H1 (cell line): Measurements from ENCODE around the gene GPX4. TPM values are rescaled to one million over a fixed set of nuclear protein-coding genes. Genes with fewer than 3 reads are reported as not detected.

ENCODE experiments used
- CTCF ChIA-PET: fragments of 300-600 bp; sonication (Branson Sonifier 250); formaldehyde crosslinking; loops from one replicate; lab custom pipeline; 2021; ENCODE audit not compliant: partially characterized antibody; lab: Charles Lee
- POLR2A ChIA-PET: fragments of 300-600 bp; sonication (Branson Sonifier 250); formaldehyde crosslinking; loops from one replicate; lab custom pipeline; 2021; ENCODE audit warnings: inconsistent platforms; ENCODE audit not compliant: partially characterized antibody; lab: Charles Lee
- DNase-seq, 2 experiments: peaks; one replicate each; pipeline versions ENCODE4 v3.0.0 to v3.0.0-alpha.2; 2010 to 2022; ENCODE audit warnings: low spot score in 2 of 2, low read depth in 1 of 2, mixed read lengths in 1 of 2
- FAIRE-seq: peaks from 2 replicates; lab custom pipeline; 2011; peaks lifted over from hg19 to GRCh38; lab: Jason Lieb, UNC
- H2AFZ ChIP-seq: 2 replicates; pipeline ENCODE4 v1.8.1; 2012; ENCODE audit warnings: low read length, inconsistent platforms
- H2AK5ac ChIP-seq: 2 replicates; pipeline ENCODE4 v1.6.1; 2013; ENCODE audit warnings: low read depth, low read length
- H2BK120ac ChIP-seq: replicated peaks from 2 replicates; pipeline ENCODE3; 2013; ENCODE audit warnings: low read depth, low read length, inconsistent platforms
- H2BK12ac ChIP-seq: 2 replicates; pipeline ENCODE4 v1.6.1; 2013; ENCODE audit warnings: low read depth, low read length
- H2BK15ac ChIP-seq: 2 replicates; pipeline ENCODE4 v1.6.1; 2013; ENCODE audit warnings: low read length
- H2BK20ac ChIP-seq: 2 replicates; pipeline ENCODE4 v1.6.1; 2013; ENCODE audit warnings: low read length
- H2BK5ac ChIP-seq: 2 replicates; pipeline ENCODE4 v1.6.1; 2013; ENCODE audit warnings: low read depth, low read length
- H3K14ac ChIP-seq: 2 replicates; pipeline ENCODE4 v1.6.1; 2013; ENCODE audit warnings: inconsistent platforms; ENCODE audit not compliant: insufficient read length
- H3K18ac ChIP-seq: 2 replicates; pipeline ENCODE4 v1.6.1; 2013; ENCODE audit warnings: low read length; ENCODE audit errors: extremely low read depth
- H3K23ac ChIP-seq: 2 replicates; pipeline ENCODE4 v1.6.1; 2013; ENCODE audit warnings: inconsistent platforms; ENCODE audit not compliant: insufficient read length
- H3K23me2 ChIP-seq: 2 replicates; pipeline ENCODE4 v1.6.1; 2013; ENCODE audit warnings: low read depth, low read length
- H3K27ac ChIP-seq: 2 replicates; pipeline ENCODE4 v1.6.1; 2011; ENCODE audit warnings: low read depth, low read length, inconsistent platforms
- H3K27me3 ChIP-seq, 4 experiments: replicated peaks in 1 of 4; 1 replicate in 1 of 4; 2 replicates in 3 of 4; pipeline versions ENCODE4 v1.6.1 to v1.8.1; 2011 to 2013; ENCODE audit warnings: low read length in 3 of 4, mild to moderate bottlenecking in 3 of 4, inconsistent platforms in 2 of 4, mixed read lengths in 2 of 4, moderate library complexity in 1 of 4; ENCODE audit not compliant: control insufficient read depth in 3 of 4, insufficient read depth in 3 of 4; ENCODE audit errors: extremely low read depth in 1 of 4
- H3K36me3 ChIP-seq, 4 experiments: 2 replicates each; pipeline versions ENCODE4 v1.6.1 to v1.8.1; 2011 to 2013; ENCODE audit warnings: mild to moderate bottlenecking in 4 of 4, low read length in 3 of 4, moderate library complexity in 2 of 4, control low read depth in 1 of 4, inconsistent platforms in 1 of 4; ENCODE audit not compliant: insufficient read depth in 4 of 4, control insufficient read depth in 2 of 4
- H3K4ac ChIP-seq: replicated peaks from 2 replicates; pipeline ENCODE3; 2013; ENCODE audit warnings: low read length, low read depth, mixed read lengths, inconsistent platforms; ENCODE audit not compliant: insufficient read length
- H3K4me1 ChIP-seq, 4 experiments: replicated peaks in 1 of 4; 1 replicate in 1 of 4; 2 replicates in 3 of 4; pipeline versions ENCODE4 v1.6.1 to v1.8.1; 2011 to 2013; ENCODE audit warnings: low read length in 3 of 4, inconsistent platforms in 2 of 4, mixed read lengths in 1 of 4; ENCODE audit not compliant: insufficient read depth in 4 of 4, control insufficient read depth in 3 of 4
- H3K4me2 ChIP-seq, 2 experiments: 2 replicates each; pipeline versions ENCODE4 v1.6.1 to v1.8.1; 2011 to 2013; ENCODE audit warnings: low read depth in 2 of 2, low read length in 2 of 2, control low read depth in 1 of 2, inconsistent platforms in 1 of 2, mild to moderate bottlenecking in 1 of 2; ENCODE audit not compliant: insufficient read depth in 1 of 2
- H3K4me3 ChIP-seq, 4 experiments: fragments of 200-600, 300-600 bp in 1 of 4; sonication (generic), shearing (Covaris generic), sonication (Bioruptor Twin) in 1 of 4; 2 replicates each; pipeline versions ENCODE4 v1.5.1 to v1.8.1; 2011 to 2016; ENCODE audit warnings: low read length in 4 of 4, low read depth in 3 of 4, control low read depth in 2 of 4, inconsistent platforms in 2 of 4, mild to moderate bottlenecking in 2 of 4, mixed read lengths in 1 of 4, moderate library complexity in 1 of 4; ENCODE audit not compliant: insufficient read depth in 2 of 4; ENCODE audit errors: extremely low read depth in 1 of 4
- H3K56ac ChIP-seq: replicated peaks from 2 replicates; pipeline ENCODE3; 2013; ENCODE audit warnings: low read depth, mild to moderate bottlenecking, mixed read lengths, low read length, inconsistent platforms; ENCODE audit not compliant: insufficient read length
- H3K79me1 ChIP-seq: 2 replicates; pipeline ENCODE4 v1.6.1; 2013; ENCODE audit warnings: low read depth, low read length, control low read depth
- H3K79me2 ChIP-seq, 2 experiments: 2 replicates each; pipeline versions ENCODE4 v1.6.1 to v1.8.1; 2012 to 2013; ENCODE audit warnings: low read length in 2 of 2, mild to moderate bottlenecking in 2 of 2, inconsistent platforms in 1 of 2; ENCODE audit not compliant: insufficient read depth in 2 of 2, control insufficient read depth in 1 of 2
- H3K9ac ChIP-seq, 4 experiments: replicated peaks in 1 of 4; 1 replicate in 1 of 4; 2 replicates in 3 of 4; pipeline versions ENCODE4 v1.6.1 to v1.8.1; 2011 to 2013; ENCODE audit warnings: low read depth in 3 of 4, low read length in 3 of 4, control low read depth in 2 of 4, mild to moderate bottlenecking in 2 of 4, moderate library complexity in 2 of 4, inconsistent platforms in 1 of 4; ENCODE audit errors: extremely low read depth in 1 of 4
- H3K9me3 ChIP-seq, 2 experiments: 2 replicates each; pipeline versions ENCODE4 v1.6.1 to v1.8.1; 2012 to 2013; ENCODE audit warnings: mild to moderate bottlenecking in 2 of 2, moderate library complexity in 2 of 2, control low read depth in 1 of 2, inconsistent platforms in 1 of 2, low read depth in 1 of 2, low read length in 1 of 2, mixed read lengths in 1 of 2; ENCODE audit not compliant: insufficient read depth in 2 of 2
- H4K20me1 ChIP-seq, 2 experiments: replicated peaks in 1 of 2; 2 replicates each; pipeline versions ENCODE3 to v1.8.1; 2011 to 2013; ENCODE audit warnings: inconsistent platforms in 2 of 2, low read length in 2 of 2, mild to moderate bottlenecking in 1 of 2; ENCODE audit not compliant: insufficient read depth in 2 of 2, control insufficient read depth in 1 of 2
- H4K5ac ChIP-seq: 2 replicates; pipeline ENCODE4 v1.6.1; 2013; ENCODE audit warnings: low read length, low read depth, mixed read lengths, inconsistent platforms; ENCODE audit not compliant: insufficient read length
- H4K8ac ChIP-seq: 2 replicates; pipeline ENCODE4 v1.8.0; 2013; ENCODE audit warnings: mild to moderate bottlenecking, moderate library complexity, low read length, inconsistent platforms; ENCODE audit not compliant: insufficient read depth; ENCODE audit errors: extremely low read depth
- H4K91ac ChIP-seq: replicated peaks from 2 replicates; pipeline ENCODE3; 2013; ENCODE audit warnings: low read length, mixed read lengths, inconsistent platforms; ENCODE audit not compliant: insufficient read length
- ASH2L ChIP-seq: fragments of 200-600, 300-600 bp; sonication (generic); IDR thresholded peaks from one replicate; pipeline ENCODE4 v1.7.1; 2017; ENCODE audit warnings: low read length
- ATF2 ChIP-seq: IDR thresholded peaks from 2 replicates; pipeline ENCODE4 v1.6.1; 2012; ENCODE audit warnings: low read length, inconsistent platforms
- CHD1 ChIP-seq: IDR thresholded peaks from 2 replicates; pipeline ENCODE4 v1.6.1; 2012; ENCODE audit warnings: low read depth, low read length, improper control_type of control experiment
- CREB1 ChIP-seq: IDR thresholded peaks from 2 replicates; pipeline ENCODE4 v1.6.1; 2012; ENCODE audit warnings: inconsistent platforms
- E2F6 ChIP-seq: IDR thresholded peaks from 2 replicates; pipeline ENCODE4 v1.6.1; 2012; ENCODE audit warnings: inconsistent platforms
- POLR2A ChIP-seq, 2 experiments: IDR thresholded peaks; 1 replicate in 1 of 2; 2 replicates in 1 of 2; pipeline ENCODE4 v1.6.1; 2011; ENCODE audit warnings: low read depth in 2 of 2, low read length in 2 of 2, mild to moderate bottlenecking in 2 of 2; ENCODE audit errors: control extremely low read depth in 1 of 2
- SIN3A ChIP-seq, 2 experiments: IDR thresholded peaks in 1 of 2; conservative IDR thresholded peaks in 1 of 2; 2 replicates each; pipeline ENCODE4 v1.6.1; 2011 to 2012; ENCODE audit warnings: low read length in 2 of 2, improper control_type of control experiment in 1 of 2, low read depth in 1 of 2, mild to moderate bottlenecking in 1 of 2
- SP1 ChIP-seq: IDR thresholded peaks from 2 replicates; pipeline ENCODE4 v1.6.1; 2011; ENCODE audit warnings: low read depth, low read length
- TAF1 ChIP-seq: IDR thresholded peaks from 2 replicates; pipeline ENCODE4 v1.6.1; 2011; ENCODE audit warnings: mild to moderate bottlenecking, low read depth, low read length
- WGBS, 2 experiments: shearing (Covaris generic) in 1 of 2; methylation state at CpG; one replicate each; pipeline versions ENCODE4 v1.1.6 to v1.1.7; 2013 to 2015; ENCODE audit warnings: low lambda C conversion rate in 2 of 2, mixed read lengths in 2 of 2, inconsistent platforms in 1 of 2, low coverage in 1 of 2, missing lambda C conversion rate in 1 of 2; ENCODE audit not compliant: insufficient replicate concordance in 2 of 2, insufficient coverage in 1 of 2, insufficient read length in 1 of 2; ENCODE audit errors: extremely low coverage in 1 of 2, missing lambda C conversion rate in 1 of 2; 5-methylcytosine and 5-hydroxymethylcytosine counted together
- polyA plus RNA-seq, 7 experiments: library from polyadenylated mRNA; depleted of rRNA in 3 of 7; stranded (reverse) in 5 of 7; unstranded in 2 of 7; fragments of >200 nt in 5 of 7; fragments of 200-250 nt in 2 of 7; gene quantifications; 1 replicate in 5 of 7; 2 replicates in 1 of 7; 4 replicates in 1 of 7; pipeline versions ENCODE4 v1.2.1 to v1.2.3, GENCODE V29; 2011 to 2013; ENCODE audit warnings: missing spikeins in 2 of 7, mixed read lengths in 2 of 7
- total RNA-seq: library from RNA; stranded (reverse); fragmentation: NEBNext Ultra II Directional; extraction: Animal tissue kit (Norgen Biotek cat#: 25700); gene quantifications from 2 replicates; pipeline ENCODE4 v1.2.1, GENCODE V29; 2021

Gene GPX4
- total and polyA plus RNA-seq, 2 of the 8 experiments (the other 6 are each of a cell fraction or from before 2014, with no cell fraction given): 342 to 693 TPM

GRCh38 chr19:1094978-1095701 lies 8.7 kb upstream of the GPX4 start, which contains the start of gene POLR2E:
TSS of gene POLR2E (minus strand) at chr19:1095375. CDS start at chr19:1095315, 60 bp downstream.
- WGBS, 2 experiments: 1% methylated on average over 55 of the region's 81 CpGs; no CpG with 5 or more reads in 1 of the 2 experiments
- Histone ChIP-seq H3K4ac (peak within 1 kb of the TSS; percentile 81), H3K27ac (peak within 1 kb of the TSS; percentile 15; the same call in 1 of the 2 replicates), H3K79me1 (peaks cover 10% of the 10 kb centered on the region; the same call in 1 of the 2 replicates), H2AFZ (no peak within 1 kb of the TSS), H3K18ac (no peak within 1 kb of the TSS), H3K9me3 (no peaks in the 10 kb centered on the region), H2BK20ac (no peak within 1 kb of the TSS), H4K5ac (peak within 1 kb of the TSS; percentile 67), H3K4me2 (peak within 1 kb of the TSS; percentile 60 to 98), H3K4me1 (peaks cover 0 to 8% (median 5%) of the 10 kb centered on the region in 4 experiments; a peak in 4 of 7 replicates), H3K4me3 (peak within 1 kb of the TSS; percentile 64 to 95 (median 91)), H3K56ac (peak within 1 kb of the TSS; percentile 49), H3K14ac (no peak within 1 kb of the TSS), H3K27me3 (peaks cover 0 to 2% (median 0%) of the 10 kb centered on the region in 4 experiments; a peak in 1 of 7 replicates), H2AK5ac (no peak within 1 kb of the TSS), H3K23ac (no peak within 1 kb of the TSS), H3K79me2 (peaks cover 8 to 19% of the 10 kb centered on the region in 2 experiments), H2BK120ac (no peak within 1 kb of the TSS), H3K23me2 (peaks cover 5% of the 10 kb centered on the region), H4K20me1 (peaks cover 8 to 11% of the 10 kb centered on the region in 2 experiments), H4K8ac (peak within 1 kb of the TSS; percentile 66; the same call in 1 of the 2 replicates), H2BK12ac (no peak within 1 kb of the TSS), H2BK5ac (no peak within 1 kb of the TSS; the same call in 1 of the 2 replicates), H3K36me3 (peaks cover 4 to 23% (median 11%) of the 10 kb centered on the region in 4 experiments; a peak in 6 of 8 replicates), H2BK15ac (peak within 1 kb of the TSS; percentile 72), H4K91ac (peak within 1 kb of the TSS; percentile 44), H3K9ac (peak within 1 kb of the TSS; percentile 41 to 90 (median 86))
- FAIRE-seq (no peak), DNase-seq (peak; percentile 90 to 99)
- ChIA-PET CTCF (interaction anchor here (0.6 to 2.0 kb wide), 6 partner anchors 9 to 351 kb away, joined by 3 to 7 read pairs (median 5); no protein-coding TSS in a partner anchor), POLR2A (interaction anchor here (1.3 to 4.9 kb wide), 5 partner anchors 9 to 174 kb away, joined by 3 to 93 read pairs (median 5); partner anchors contain the start of genes CIRBP and GPX4)
- TF ChIP-seq SP1 (peak; percentile 48; the same call in 1 of the 2 replicates), ATF2 (no peak), TAF1 (peak; percentile 85), POLR2A (IDR thresholded peaks at IDR 0.05; ENCODE audit: control extremely low read depth in 1 of 2, low read depth in 2 of 2, low read length in 2 of 2) (peak in 1 of 2 experiments; percentile 76; a peak in 2 of 3 replicates), SIN3A (conservative IDR thresholded peaks at IDR 0.05 in 1 of 2, IDR thresholded peaks at IDR 0.05 in 1 of 2; ENCODE audit: low read depth in 1 of 2, low read length in 2 of 2) (peak in 1 of 2 experiments; percentile 70; a peak in 2 of 4 replicates), E2F6 (0 out of 2 replicates have a peak, but pooled peaks have one; percentile 16), CHD1 (no peak), CREB1 (peak; percentile 83), ASH2L (peak; percentile 63)
